HG03139 (cell line): ENCODE data around the gene ARMC8.

Source experiments
- ATAC-seq: cut with Tn5 transposase; IDR thresholded peaks from one replicate; pipeline ENCODE4 v1.9.1; 2021; ENCODE audit not compliant: unreplicated experiment

The ARMC8 gene

DNA sequence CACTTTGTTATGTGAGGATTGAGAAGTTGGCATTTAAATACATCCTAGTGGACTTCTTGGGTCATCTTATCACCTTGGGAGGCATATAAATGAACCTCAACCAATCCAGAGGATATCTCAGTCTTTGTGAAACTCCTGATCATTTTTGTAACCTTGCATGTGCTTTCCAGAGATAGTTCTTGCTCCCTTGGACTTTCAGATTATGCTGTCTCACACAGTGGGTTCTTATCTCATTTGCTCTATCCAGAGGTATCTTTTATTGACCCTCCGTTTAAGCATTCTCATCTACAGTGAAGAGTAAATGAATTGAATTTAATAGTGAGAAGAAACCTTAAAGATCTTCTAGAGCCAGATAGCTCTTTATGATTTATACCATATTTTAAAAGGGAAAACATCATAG, 10.4 kb downstream of the ARMC8 start:
- ATAC-seq = no peak

DNA sequence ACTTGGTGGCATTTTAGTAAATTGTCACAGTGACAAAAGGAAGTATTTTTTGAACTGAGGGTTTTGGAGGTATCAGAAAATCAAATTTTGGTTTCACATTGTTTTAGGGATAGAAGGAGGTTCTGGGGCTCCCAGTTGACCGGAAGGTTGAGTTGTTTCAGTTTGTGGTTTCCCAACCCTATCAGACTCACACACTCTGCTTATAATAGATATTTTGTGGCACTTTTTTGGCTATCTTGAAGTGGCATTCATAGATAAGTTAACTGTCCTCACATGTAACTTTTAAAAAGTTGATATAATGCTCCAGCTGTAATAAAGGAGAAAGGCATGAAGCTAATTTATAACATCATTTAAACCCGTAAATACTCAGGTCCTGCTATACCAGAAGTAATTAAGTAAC, 12.8 kb downstream of the ARMC8 start:
- peak; percentile 52 for ATAC-seq

DNA sequence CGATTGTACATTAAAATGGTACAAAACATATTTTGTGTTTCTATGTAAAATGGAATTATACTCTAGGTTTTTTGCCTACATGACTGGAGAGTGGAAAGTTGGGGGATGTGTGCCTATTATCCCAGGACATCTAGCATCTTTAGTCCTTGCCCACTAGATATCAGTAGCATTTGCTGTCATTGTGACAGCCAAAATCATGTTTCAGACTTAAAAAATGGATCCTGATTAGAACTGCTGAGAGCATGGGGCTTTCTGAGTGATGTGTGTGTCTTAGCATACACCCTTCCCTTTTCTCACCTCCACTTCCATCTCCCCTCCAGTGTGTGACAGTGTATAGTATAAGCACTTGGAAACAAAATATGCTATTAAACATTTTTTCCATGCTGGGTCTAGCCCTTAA, 13.3 kb downstream of the ARMC8 start:
- ATAC-seq = no peak

DNA sequence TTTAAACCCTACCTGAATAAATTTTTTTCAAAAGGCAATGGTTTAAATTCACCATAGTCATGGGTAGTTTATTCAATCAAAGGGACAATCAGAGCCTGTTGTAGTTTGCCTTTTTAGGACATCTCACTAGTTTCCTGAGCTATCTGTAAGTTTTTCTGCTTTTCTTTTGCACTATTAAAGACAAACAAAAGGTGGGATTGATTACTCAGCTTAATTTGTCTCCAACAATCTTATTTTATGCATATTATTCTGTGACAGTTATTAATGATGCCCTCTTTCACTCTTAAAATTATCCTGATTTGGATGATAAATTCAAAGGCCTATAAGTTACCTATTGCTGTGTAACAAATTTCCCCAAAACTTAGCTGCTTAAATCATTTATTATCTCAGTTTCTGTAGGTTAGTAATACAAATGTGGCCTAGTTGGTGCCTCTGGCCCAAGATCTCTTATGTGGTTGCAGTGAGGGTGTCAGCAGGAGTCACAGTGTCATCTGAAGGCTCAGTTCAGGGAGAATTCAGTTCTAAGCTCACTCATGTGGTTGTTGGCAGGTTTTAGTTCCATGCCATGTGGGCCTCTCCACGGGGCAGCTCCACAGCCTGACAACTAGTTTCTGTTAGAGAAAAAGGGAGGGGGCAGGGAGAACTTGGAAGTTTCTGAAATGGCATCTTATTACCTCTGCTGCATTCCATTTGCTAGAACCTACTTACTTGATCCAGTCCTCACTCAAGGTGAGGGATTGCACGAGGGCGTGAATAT, 16.0 kb downstream of the ARMC8 start:
- no peak for ATAC-seq

DNA sequence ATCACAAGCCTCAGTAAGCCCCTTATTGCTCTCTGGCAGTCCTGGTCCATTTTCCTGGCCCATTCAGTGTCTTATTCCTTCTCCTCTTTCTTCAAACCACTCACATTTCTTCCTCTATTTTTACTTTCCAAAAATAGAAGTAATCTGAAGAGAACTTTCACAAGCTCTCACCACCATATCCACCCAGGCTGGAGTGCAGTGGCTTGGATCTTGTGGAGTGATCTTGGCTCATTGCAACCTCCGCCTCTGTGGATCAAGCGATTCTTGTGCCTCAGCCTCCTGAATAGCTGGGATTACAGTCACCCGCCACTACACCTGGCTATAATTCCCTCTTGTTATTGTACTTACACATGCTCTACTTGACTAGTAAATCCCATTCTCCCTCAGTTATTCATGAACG, 16.8 kb downstream of the ARMC8 start:
- no peak for ATAC-seq

DNA sequence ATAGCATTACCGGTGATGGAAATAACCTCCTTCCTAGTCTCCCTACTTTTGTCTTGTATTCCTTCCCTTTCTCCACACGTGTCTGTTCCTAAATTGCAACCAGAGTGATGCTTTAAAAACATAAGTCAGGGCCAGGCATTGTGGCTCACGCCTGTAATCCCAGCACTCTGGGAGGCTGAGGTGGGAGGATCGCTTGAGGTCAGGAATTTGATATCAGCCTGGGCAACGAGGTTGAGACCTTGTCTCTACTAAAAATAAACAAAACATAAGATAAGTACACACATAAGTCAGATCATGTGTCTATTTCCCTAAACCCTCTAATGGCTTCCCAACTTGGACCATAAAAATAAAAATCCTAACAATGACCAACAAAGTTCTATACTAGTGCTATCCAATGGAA, 18.4 kb downstream of the ARMC8 start:
- no peak for ATAC-seq

DNA sequence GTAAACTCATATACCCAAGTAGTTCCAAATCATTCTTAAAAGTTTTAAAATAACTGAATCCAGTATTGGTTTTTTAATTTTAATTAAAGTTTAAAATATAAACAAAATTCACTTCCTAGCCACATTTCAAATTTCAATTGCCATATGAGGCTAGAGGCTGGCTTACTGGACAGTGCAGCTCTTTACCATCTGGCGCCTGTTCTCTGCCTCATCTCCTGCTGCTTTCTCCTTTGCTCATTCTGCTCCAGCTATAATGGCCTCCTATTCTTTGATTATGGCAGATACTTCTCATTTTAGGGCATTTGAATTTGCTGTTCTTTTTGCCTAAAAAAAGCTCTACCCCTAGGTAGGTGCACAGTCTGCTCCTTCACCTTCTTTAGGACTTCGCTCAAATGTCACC, 19.1 kb downstream of the ARMC8 start:
- ATAC-seq = no peak

DNA sequence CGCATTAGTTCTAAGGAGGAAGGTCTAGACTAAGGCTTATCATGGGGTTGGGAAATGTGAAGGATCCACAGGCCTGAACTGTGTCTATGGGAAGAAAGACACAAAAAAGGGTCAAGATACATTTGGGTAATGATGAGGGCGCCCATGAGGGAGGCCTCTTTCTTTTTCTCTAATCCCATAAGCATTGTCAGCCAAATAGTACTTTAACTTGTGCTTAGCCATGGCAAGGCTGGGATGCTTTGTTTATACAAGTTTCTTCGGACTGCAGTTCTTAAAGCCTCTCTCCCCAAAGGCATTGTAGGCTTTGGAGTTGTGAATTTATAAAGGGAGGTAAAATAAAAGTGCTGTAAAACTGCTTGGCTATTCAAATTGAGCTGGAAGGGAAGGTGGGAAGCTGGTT, 23.4 kb downstream of the ARMC8 start:
- ATAC-seq = no peak

DNA sequence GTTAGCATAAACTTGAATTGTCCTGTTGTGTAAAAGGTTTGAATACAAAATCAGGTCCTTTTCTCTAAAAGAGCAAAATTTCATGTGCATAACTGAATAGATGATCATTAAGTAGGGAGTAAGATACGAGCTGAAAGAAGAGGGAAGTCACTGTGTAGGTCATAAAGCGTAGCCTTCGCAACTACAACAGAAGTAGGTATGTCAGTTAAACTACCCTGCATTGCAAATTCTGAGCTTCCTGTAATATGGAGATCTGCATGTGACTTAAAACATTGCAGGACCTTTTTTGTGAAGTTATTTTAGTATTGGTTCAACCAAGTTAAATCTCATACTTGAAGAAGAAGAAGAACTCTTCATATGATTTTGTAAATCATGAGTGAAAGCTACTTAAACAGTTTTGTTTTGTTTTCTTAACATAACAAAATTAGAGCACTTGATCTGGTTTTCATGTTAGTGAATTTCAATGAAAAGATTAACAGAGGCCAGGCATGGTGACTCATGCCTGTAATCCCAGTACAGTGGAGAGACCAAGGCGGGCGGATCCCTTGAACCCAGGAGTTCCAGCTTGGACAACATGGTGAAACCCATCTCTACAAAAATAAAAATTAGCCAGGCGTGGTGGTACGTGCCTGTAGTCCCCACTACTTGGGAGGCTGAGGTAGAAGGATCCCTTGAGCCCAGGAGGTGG, 26.4 kb downstream of the ARMC8 start:
- no peak for ATAC-seq

DNA sequence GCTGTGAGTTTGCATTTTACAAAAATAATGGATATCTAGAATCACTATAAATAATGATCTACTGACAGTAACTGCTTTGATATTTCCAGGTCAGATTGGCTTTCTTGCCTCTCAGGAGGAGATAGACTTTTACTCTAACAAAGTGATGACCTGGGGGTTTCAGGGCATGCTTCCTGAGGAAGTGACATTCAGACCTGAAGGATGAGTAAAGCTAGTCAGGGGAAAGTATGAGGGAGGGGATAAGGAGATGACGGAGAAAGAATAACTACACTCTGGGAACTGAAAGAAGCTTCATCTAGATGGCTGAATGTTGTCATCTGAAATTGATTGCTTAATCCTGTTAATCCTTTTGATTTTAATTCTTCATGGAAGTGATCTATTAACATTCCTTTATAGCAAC, 32.2 kb downstream of the ARMC8 start:
- ATAC-seq = no peak

DNA sequence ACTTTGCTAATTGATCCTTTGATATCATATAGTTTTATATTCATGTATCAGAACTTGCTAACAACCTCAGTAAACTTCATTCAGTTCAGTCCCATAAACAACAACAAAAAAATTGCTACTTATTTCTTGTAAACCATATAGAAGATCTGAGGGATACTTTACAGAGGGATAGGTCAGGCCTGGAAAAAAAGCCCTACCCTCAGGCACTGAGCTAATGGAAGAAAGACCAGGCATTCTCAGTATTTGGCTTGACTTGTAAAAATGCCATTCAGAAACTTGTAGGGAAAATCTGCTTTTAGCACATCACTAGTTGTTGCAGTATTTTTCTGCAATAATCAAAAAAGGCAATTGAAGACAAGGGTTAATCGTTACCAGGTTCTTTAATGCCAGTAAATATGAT, 33.1 kb downstream of the ARMC8 start:
- ATAC-seq = no peak

DNA sequence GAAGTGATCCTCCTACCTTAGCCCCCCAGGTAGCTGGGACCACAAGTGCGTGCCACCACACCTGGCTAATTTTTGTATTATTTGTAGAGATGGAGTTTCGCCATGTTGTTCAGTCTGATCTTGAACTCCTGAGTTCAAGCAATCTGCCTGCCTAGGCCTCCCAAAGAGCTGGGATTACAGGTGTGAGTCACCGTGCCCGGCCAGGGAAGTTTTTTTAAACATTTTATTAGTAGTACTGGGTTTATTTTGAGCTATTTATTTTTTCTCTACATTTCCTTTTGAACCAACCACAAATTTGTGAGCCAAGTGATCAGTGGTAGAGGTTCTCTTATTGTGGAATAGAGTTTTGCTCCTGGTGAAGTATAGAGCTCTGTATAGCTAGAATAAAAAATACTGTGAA, 33.7 kb downstream of the ARMC8 start:
- no peak for ATAC-seq

DNA sequence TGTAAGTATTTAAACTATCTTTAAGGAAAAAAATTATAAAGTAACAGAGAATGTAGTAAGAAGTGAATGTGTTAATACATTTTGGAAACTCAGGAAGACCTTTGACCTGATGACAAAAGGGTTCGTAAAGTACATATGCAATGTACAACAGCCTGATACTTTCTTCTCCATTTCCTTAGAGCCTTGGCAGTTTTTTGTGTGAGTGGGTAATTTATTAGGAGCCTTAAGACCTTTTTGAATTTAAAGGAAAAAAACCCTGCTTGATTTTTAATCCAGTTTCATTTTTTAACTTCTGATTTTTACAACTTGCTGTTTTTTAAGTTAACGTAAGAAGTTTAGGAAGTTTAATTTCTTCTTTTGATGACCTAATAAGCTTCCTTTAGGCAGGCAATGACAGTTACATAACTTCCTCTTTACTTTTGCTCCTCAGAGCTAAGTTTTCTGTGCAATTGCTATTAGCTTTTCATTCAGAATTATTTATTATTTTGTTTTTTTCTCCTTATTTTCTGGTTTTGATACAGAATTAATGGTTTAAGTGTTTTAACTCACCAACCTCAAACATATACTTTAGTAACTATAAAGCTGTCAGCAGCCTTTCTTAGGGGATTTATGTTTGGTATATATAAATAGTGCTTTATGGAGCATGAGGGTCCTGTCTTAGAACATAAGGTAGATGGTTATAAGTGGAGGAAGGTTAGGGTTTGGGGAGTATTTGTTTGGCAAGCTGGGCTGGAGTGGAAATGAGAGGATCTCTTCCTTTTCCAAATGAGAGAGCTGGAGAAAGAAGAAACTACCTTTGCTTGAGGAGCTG, 35.2 kb downstream of the ARMC8 start:
- no peak for ATAC-seq

DNA sequence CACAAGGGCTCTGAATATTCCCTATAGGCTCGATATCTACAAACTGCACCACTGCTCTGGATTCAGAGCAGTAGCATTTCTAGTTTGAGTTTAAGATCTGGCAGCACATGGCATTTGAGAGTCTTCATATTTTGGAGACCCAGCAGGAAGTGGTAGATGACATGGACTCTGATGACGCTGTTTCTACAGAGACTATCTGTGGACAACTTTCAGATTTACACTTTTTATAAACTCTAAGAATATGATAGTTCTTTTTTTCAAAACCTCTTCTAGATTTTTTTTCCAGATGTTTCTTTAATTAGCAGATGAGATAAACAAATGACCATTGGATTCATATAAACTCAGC, 35.8 kb downstream of the ARMC8 start:
- no peak for ATAC-seq

DNA sequence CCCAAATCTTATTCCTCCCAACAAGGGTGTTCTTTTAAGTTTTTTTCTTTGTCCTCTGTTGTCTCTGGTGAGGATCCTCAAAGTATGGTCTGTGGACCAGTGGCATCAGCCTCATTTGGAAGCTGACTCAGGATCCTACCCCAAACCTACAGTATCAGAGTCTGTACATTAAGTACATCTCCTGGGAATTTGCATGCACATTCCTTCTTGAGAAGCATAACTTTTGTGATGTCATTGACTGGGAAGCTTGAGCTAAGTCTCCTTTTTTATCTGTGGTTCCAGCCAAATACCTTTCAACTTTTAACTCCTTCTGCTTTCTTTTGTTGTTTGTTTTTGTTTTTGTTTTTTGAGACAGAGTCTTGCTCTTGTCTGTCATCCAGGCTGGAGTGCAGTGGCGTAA, 40.5 kb downstream of the ARMC8 start:
- ATAC-seq = no peak

DNA sequence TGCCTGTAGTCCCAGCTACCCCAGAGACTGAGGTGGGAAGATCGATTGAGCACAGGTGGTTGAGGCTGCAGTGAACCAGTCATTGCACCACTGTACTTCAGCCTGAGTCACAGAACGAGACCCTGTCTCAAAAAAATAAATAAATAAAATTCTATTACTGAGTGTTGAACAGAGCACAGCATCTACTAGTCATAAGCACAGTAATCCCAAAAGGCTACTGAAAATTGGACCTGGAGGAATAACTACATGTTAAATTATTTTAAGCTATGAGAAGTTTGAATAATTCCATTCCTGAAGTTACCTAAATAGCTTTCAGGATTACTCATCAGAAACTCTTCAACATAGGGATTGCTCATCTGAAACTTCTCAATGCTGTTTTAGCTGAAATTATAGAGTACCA, 43.4 kb downstream of the ARMC8 start:
- no peak for ATAC-seq

DNA sequence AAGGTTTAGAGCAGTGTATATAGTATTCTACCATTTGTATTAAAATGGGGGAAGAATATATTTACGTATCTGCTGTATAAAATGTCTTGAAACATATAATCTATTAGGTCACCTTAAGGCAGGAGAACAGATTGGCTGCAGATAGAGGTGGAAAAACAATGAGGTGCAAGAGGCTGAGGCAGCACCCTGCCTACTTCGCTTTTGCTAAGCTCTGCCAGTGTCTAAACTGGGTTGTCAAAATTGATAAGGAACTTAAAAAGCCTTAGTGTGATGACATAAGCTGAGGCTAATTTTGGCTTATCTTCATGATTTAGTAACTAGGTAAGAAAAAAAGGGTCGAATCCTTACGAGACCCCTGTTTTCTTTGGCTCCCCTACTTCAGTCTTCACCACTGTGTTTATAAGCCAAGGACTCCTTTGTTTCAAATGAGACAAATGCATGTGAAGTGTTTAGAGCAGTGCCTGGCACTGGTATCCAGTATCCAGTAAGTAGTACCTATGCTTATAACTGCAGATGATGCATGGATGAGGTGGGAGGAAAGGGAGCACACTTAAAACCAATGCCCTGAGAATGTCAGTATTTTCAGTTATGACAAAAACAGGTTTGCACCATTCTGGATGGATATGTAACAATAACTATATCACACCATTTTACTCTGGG, 45.7 kb downstream of the ARMC8 start:
- ATAC-seq = no peak

DNA sequence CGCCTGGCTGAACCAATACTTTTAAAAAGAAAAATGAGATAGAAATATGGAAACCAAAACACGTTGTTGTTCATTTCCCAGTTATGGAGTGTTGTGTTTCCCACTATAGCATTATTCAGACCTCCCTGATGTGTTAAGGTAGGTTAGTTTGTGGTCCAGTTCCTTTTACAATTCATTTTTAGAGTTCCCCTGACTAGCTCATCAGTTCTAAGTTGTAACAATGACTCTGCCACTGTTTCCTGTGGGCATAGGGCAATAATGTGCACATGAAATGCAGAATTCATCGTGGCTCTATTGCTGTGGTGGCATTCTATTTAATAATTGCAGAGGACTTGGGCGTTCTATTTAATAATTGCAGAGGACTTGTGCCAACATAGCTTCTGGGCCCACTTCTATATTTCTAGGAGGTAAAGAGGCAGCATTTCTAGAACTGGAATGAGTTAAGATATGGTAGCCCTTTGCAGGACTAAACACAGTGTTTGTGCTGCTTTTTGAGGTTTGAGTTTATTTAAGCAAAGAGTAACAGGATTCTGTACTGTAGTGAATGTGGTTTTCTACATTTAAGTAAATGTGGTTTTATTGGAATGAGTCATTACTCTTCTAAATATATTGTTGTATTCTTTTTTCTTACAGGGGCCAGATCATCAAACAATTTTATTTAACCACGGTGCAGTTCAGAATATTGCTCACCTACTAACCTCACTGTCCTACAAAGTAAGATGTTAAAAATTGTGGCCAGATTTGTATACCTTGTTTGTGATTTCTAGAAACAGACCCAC, 47.5 kb downstream of the ARMC8 start:
- no peak for ATAC-seq

DNA sequence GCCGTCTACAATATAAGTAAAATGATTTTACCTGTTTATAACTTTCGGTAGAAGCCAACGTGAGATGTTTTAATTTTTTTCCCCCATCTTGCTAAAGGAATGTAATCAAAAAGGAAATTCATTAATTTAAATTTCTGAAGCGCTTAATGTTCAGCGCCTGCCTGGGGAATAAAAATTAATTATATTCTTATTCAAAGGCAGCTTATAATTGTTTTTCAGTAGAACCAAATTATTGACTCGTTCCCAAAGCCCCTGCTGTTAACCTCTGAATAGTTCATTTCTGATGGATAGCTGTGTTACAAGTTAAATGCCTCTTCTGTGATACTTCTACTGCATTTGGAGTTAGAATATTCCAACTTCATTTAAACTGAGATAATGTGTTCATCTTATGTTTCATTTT, 51.6 kb downstream of the ARMC8 start:
- no peak for ATAC-seq

DNA sequence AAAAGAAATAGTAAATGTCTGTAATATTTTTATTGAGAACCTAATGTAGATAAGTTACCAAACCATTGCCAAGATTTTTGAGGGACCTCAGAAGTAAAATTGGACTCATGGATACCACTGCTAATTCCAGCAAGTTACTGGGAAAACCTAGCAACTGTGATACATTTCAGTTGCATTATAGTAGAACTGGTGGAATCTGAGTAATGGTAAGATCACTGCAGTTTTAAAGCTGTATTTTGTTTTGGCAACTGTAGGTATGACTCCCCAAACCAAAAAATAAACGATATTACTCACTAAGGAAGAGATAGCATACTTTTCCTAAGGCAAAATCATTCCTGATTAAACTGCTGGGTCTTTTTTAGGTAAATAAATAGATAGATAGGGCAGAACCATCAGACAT, 54.0 kb downstream of the ARMC8 start:
- no peak for ATAC-seq

DNA sequence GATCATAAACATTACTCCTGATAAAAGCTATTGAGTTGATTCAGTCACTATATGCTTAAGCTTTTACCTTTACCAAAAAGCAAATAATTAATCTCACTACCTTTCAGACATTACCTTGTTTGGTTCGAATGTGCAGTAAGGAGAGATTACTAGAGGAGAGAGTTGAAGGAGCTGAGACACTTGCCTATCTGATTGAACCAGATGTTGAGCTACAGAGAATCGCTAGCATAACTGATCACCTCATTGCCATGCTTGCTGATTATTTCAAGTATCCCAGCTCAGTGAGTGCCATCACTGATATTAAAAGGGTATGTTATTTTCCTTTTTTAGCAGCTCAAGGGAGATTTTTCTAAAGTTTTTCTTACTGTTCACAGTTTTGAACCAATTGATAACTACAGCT, 54.6 kb downstream of the ARMC8 start:
- ATAC-seq = no peak
